HL-60 (cell line): ENCODE measurements around the gene SPATA21.
A peak's percentile ranks its signal among the peaks of the same experiment; 100 is the strongest.

Experiments used
- DNase-seq, 2 experiments: peaks; one replicate each; pipeline ENCODE4 v3.0.0-alpha.2; 2010 to 2020; ENCODE audit warnings: low read depth in 1 of 2, low spot score in 1 of 2
- H3K27ac ChIP-seq: fragments of 250-450 bp; sonication (Bioruptor Pico); replicated peaks from 2 replicates; pipeline ENCODE4 v1.5.1; 2020; ENCODE audit warnings: mild to moderate bottlenecking, moderate library complexity
- H3K27me3 ChIP-seq: fragments of 250-450 bp; sonication (Bioruptor Pico); 2 replicates; pipeline ENCODE4 v1.5.1; 2021; ENCODE audit warnings: mild to moderate bottlenecking, moderate library complexity; ENCODE audit not compliant: insufficient read depth, poor library complexity, severe bottlenecking
- H3K4me3 ChIP-seq: replicated peaks from 2 replicates; pipeline ENCODE4 v1.5.1; 2011; ENCODE audit warnings: mild to moderate bottlenecking, control low read depth, low read length; ENCODE audit not compliant: insufficient read depth
- GABPA ChIP-seq: IDR thresholded peaks from 2 replicates; pipeline ENCODE4 v1.6.1; 2012; ENCODE audit warnings: low read depth
- POLR2AphosphoS5 ChIP-seq: IDR thresholded peaks from 2 replicates; pipeline ENCODE4 v1.6.1; 2012; ENCODE audit warnings: low read depth
- REST ChIP-seq: IDR thresholded peaks from 2 replicates; pipeline ENCODE4 v1.6.1; 2012; ENCODE audit warnings: low read depth; ENCODE audit not compliant: insufficient replicate concordance
- SPI1 ChIP-seq: IDR thresholded peaks from 2 replicates; pipeline ENCODE4 v1.6.1; 2012; ENCODE audit warnings: low read depth, mild to moderate bottlenecking, borderline replicate concordance
- TF ChIP-seq, protein P1 (sequence below): IDR thresholded peaks from one replicate; pipeline ENCODE4 v1.5.1; 2011; ENCODE audit warnings: low read length, control low read depth, inconsistent platforms; ENCODE audit not compliant: insufficient read depth

The SPATA21 gene

DNA sequence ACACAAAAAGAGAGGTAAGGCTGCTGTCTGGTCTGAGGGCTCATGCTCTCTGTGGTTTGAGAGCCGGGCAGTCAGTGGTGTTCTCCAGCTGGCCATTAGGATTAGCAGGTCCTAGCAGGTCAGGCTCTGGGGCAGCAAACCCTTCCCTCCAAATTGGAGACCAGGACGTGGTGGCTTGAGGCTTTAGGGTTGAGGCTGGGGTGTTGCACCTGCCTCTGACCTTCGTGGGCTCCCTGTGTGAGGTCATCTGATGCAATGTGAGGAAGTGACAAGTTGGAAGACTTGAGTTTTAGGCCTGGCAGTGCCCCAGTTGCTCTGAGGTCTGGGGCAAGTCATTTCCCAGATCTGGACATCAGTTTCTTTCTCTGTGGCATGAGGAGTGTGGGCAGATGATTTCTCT lies 45.8 kb downstream of the SPATA21 start:
- peak in 1 of 2 experiments; percentile 57 for DNase-seq
- no peaks in the 10 kb centered on the region for H3K27me3 ChIP-seq
- peak overlapping the region; percentile 22; the same call in 1 of the 2 replicates for H3K27ac ChIP-seq
- TF ChIP-seq POLR2AphosphoS5 (no peak), SPI1 (peak; percentile 71)
- H3K4me3 ChIP-seq: no peak overlapping the region

DNA sequence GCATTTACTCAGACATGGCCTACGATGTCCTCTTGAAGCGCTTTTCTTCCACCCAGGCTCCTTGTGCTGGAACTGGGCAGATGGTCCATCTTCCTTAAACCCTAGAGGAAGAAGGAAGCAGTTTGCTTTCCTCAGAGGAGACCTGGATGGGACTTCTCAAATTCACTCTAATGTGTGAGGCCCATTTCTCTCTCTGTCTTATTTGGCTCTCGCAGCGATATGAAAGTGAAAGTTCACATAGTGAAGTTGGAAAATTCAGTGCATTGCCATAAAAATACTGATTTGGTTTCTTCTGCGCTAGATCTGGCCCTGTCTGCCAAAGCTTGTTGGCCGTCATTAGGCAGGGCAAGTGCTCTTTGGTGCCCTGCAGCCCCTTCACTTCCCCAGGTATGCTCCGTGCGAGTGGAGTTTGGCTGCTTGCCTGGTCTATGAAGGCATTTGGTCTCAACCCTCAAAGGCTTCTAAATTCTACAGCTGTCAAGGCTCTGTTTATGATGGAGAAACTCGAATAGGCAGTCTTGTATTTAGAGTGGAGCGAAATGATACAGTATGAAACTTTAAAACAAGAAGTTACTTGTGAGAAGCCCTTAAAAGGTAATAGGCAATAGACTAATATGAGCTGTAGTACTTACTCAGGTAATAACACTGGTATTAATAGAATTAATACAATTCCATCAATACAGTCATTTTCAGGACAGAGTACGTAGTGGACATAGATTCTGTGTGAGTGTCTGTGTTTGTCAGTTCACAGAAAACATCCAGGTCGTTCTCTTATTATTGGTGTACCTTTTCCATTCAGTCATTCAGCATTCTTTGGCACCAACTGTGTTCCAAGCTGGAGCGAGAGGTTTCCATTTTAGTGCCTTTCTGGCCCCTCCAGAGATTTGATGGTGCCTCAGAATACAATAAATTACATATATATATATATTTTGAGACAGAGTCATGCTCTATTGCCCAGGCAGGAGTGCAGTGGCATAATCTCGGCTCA lies 49.7 kb downstream of the SPATA21 start:
- Histone ChIP-seq H3K27me3 (no peaks in the 10 kb centered on the region), H3K27ac (no peak overlapping the region), H3K4me3 (no peak overlapping the region)
- DNase-seq: no peak
- TF ChIP-seq REST (no peak), SPI1 (no peak), POLR2AphosphoS5 (no peak), GABPA (no peak)
- TF ChIP-seq, protein P1, sequence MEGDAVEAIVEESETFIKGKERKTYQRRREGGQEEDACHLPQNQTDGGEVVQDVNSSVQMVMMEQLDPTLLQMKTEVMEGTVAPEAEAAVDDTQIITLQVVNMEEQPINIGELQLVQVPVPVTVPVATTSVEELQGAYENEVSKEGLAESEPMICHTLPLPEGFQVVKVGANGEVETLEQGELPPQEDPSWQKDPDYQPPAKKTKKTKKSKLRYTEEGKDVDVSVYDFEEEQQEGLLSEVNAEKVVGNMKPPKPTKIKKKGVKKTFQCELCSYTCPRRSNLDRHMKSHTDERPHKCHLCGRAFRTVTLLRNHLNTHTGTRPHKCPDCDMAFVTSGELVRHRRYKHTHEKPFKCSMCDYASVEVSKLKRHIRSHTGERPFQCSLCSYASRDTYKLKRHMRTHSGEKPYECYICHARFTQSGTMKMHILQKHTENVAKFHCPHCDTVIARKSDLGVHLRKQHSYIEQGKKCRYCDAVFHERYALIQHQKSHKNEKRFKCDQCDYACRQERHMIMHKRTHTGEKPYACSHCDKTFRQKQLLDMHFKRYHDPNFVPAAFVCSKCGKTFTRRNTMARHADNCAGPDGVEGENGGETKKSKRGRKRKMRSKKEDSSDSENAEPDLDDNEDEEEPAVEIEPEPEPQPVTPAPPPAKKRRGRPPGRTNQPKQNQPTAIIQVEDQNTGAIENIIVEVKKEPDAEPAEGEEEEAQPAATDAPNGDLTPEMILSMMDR: no peak

- H3K27me3 ChIP-seq: no peaks in the 10 kb centered on the region
- H3K4me3 ChIP-seq: no peak overlapping the region
- DNase-seq: no peak
- H3K27ac ChIP-seq: no peak overlapping the region
- TF ChIP-seq GABPA (no peak), POLR2AphosphoS5 (no peak), REST (no peak), SPI1 (no peak)
- TF ChIP-seq, protein P1: no peak
Measured at GRCh38 chr1:16386454-16387113, 50.6 kb downstream of the SPATA21 start.
